Measurements from ENCODE around the gene ADAMTSL4.

- TF ChIP-seq CTCF (IDR thresholded peaks at IDR 0.05 in 8 of 11, conservative IDR thresholded peaks at IDR 0.05 in 3 of 11) (no peak), POLR2A (IDR thresholded peaks at IDR 0.05) (no peak)
These were observed 18.7 kb downstream of the ADAMTSL4 start for GRCh38 chr1:150567717-150568593.

Data from spleen (tissue), 7 donors.